ENCODE results near the gene NOSTRIN. TPM values are rescaled to one million over a fixed set of nuclear protein-coding genes. Genes with fewer than 3 reads are reported as not detected.

Gene NOSTRIN
- 10 to 100 TPM in 1 of 6 experiments, 1 to 10 TPM in 5; 3.6 to 20.9 (median 9.0) TPM for total RNA-seq
- long read RNA-seq, partial matches to known transcripts, result 1 of 1 reads
- long read RNA-seq, other reads (novel, unspliced or antisense), result 0 of 1 reads

DNA sequence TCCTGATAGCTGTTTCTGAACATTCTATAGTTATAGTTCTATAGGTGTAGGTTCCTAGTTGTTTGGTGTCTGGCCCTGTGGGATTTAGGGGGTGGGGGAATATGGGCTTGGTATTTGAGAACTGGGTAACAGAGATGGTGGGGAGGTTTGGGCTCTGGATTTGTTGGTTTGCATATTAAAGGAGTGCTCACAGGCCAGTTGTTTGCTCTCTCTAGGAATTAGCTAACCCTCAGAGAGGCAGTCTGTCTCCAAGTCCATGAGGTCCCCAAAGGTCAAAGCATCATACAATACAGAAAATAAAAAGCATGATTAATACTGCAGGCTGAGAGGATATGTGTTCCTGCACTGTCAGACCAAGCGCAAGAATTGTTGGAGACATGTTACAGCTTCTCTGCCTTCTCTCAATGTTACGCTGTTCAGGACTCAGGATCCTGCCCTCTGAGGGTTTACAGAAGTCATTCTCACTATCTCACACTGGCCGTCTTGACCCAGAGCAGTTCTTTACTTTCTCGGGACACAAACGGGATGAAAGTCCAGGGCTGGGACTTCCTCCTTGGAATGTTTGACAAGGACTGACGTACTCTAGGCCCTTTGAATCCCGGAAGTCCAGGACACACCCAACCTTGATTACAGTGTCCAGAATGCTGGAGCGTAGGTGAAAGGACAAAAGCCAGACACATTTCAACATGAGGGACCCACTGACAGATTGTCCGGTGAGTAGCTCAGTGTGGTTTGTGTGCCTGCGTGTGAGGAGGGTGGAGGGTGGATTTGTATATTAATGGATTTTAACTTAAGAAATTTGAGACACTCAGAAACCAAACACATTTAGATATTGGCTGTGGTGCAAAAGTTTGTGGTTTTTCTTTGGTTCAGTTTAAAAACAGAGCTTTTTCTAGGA is at the start of gene NOSTRIN:
TSS of gene NOSTRIN (plus strand) at position 677 of the 898 bp plus-strand sequence. CDS start at position 687, 10 bp downstream.
- no peak for TF ChIP-seq CTCF (IDR thresholded peaks at IDR 0.05)
- TF ChIP-seq POLR2A (IDR thresholded peaks at IDR 0.05), result peak; percentile 48

GRCh38 chr2:168753765-168754329 is 48.6 kb upstream of the NOSTRIN start:
- Histone ChIP-seq H3K4me3 (no peak overlapping the region), H3K27me3 (no peaks in the 10 kb centered on the region), H3K27ac (no peak overlapping the region), H3K36me3 (no peaks in the 10 kb centered on the region), H3K9me3 (no peaks in the 10 kb centered on the region), H3K4me1 (no peaks in the 10 kb centered on the region)
- DNase-seq, result no peak
- WGBS (ENCODE audit: insufficient coverage, low coverage, low lambda C conversion rate, missing lambda C conversion rate), result 90% methylated on average over 8 of the region's 8 CpGs
- TF ChIP-seq CTCF (IDR thresholded peaks at IDR 0.05) (no peak), POLR2A (IDR thresholded peaks at IDR 0.05) (no peak)
- intact Hi-C loops (cut with DNase I), result loop anchor here in 1 of 2 donors (10.0 kb wide), 1 partner anchor 409 kb away; no protein-coding TSS in a partner anchor
- ATAC-seq, result no peak

More for the DNA sequence above, at the start of gene NOSTRIN:
- DNase-seq (peak in 1 of 3 donors; percentile 47), ATAC-seq (peak; percentile 65 to 77 (median 68))
- no peaks in the 10 kb centered on the region for H3K4me1 ChIP-seq
- H3K36me3 ChIP-seq, result no peaks in the 10 kb centered on the region
- H3K4me3 ChIP-seq, result peak within 1 kb of the TSS; percentile 14 to 31 (median 18)
- no peaks in the 10 kb centered on the region for H3K9me3 ChIP-seq
- intact Hi-C loops (cut with DNase I), result no loop called here
- peak within 1 kb of the TSS; percentile 20 to 43 (median 31) for H3K27ac ChIP-seq
- 51% methylated on average over 7 of the region's 10 CpGs for WGBS (ENCODE audit: insufficient coverage, low coverage, low lambda C conversion rate, missing lambda C conversion rate)
- no peaks in the 10 kb centered on the region for H3K27me3 ChIP-seq

DNA sequence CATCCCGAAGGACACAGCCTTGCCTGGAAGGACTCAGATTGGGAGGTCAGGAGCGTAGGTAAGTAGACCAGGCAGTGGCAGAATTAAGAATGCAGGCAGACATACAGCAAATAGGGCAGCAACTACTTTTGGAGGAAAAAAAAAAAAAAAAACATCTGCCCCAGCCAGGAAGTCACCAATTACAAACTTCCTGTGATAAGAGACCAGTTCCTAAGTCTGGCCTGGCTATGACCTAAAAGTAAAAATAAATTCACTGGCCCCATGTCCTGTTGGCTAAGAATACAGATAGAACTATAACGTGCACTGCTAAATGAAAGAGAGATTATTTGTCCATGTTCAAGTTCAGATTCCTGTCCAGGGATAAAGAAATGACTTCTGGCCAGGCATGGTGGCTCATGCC is 45.2 kb upstream of the NOSTRIN start:
- no peak overlapping the region for H3K4me3 ChIP-seq
- no peaks in the 10 kb centered on the region for H3K36me3 ChIP-seq
- ATAC-seq, result peak; percentile 57 to 76 (median 73)
- H3K27me3 ChIP-seq, result no peaks in the 10 kb centered on the region
- intact Hi-C loops (cut with DNase I), result loop anchor here (5.0 to 10.0 kb wide), 2 partner anchors 410 to 412 kb away; no protein-coding TSS in a partner anchor
- WGBS (ENCODE audit: insufficient coverage, low coverage, low lambda C conversion rate, missing lambda C conversion rate), result 56% methylated on average over 3 of the region's 3 CpGs
- TF ChIP-seq POLR2A (IDR thresholded peaks at IDR 0.05) (no peak), CTCF (IDR thresholded peaks at IDR 0.05) (no peak)
- no peak for DNase-seq
- no peak overlapping the region for H3K27ac ChIP-seq
- no peaks in the 10 kb centered on the region for H3K4me1 ChIP-seq
- H3K9me3 ChIP-seq, result no peaks in the 10 kb centered on the region

- DNase-seq, result no peak
Measured at GRCh38 chr2:168758970-168759820, 43.2 kb upstream of the NOSTRIN start.

More at GRCh38 chr2:168758970-168759820, 43.2 kb upstream of the NOSTRIN start:
- Histone ChIP-seq H3K4me1 (no peaks in the 10 kb centered on the region), H3K9me3 (no peaks in the 10 kb centered on the region), H3K4me3 (no peak overlapping the region), H3K27me3 (no peaks in the 10 kb centered on the region), H3K36me3 (no peaks in the 10 kb centered on the region), H3K27ac (no peak overlapping the region)
- intact Hi-C loops (cut with DNase I), result loop anchor here (5.0 to 10.0 kb wide), 2 partner anchors 412 to 414 kb away; no protein-coding TSS in a partner anchor
- peak; percentile 91 to 92 (median 91) for ATAC-seq
- 14% methylated on average over 3 of the region's 3 CpGs for whole genome bisulfite sequencing (ENCODE audit: insufficient coverage, low coverage, low lambda C conversion rate, missing lambda C conversion rate)
- TF ChIP-seq CTCF (IDR thresholded peaks at IDR 0.05), result peak; percentile 62 to 78 (median 68)
- no peak for TF ChIP-seq POLR2A (IDR thresholded peaks at IDR 0.05)
